Upper lobe of left lung (tissue), 4 donors: ENCODE measurements around the gene PRKCA.

Experiments used
- POLR2A ChIP-seq, 4 donors: fragments of 450-650 bp; IDR thresholded peaks; one replicate each; pipeline ENCODE4 v1.5.1; 2016 to 2017; ENCODE audit warnings: antibody characterized with exemption in 4 of 4, mild to moderate bottlenecking in 2 of 4
- POLR2AphosphoS5 ChIP-seq, 2 donors: sonication (generic); formaldehyde crosslinking; IDR thresholded peaks; one replicate each; pipeline ENCODE4 v1.5.1; 2017; ENCODE audit warnings: antibody characterized with exemption in 2 of 2
- TF ChIP-seq, protein P1 (sequence below), 6 experiments: fragments of 450-650 bp in 4 of 6; fragments of 200-600 bp in 2 of 6; sonication (generic) in 2 of 6; IDR thresholded peaks; one replicate each; pipeline ENCODE4 v1.5.1; 2016 to 2019; ENCODE audit warnings: antibody characterized with exemption in 6 of 6

- TF ChIP-seq, protein P1, sequence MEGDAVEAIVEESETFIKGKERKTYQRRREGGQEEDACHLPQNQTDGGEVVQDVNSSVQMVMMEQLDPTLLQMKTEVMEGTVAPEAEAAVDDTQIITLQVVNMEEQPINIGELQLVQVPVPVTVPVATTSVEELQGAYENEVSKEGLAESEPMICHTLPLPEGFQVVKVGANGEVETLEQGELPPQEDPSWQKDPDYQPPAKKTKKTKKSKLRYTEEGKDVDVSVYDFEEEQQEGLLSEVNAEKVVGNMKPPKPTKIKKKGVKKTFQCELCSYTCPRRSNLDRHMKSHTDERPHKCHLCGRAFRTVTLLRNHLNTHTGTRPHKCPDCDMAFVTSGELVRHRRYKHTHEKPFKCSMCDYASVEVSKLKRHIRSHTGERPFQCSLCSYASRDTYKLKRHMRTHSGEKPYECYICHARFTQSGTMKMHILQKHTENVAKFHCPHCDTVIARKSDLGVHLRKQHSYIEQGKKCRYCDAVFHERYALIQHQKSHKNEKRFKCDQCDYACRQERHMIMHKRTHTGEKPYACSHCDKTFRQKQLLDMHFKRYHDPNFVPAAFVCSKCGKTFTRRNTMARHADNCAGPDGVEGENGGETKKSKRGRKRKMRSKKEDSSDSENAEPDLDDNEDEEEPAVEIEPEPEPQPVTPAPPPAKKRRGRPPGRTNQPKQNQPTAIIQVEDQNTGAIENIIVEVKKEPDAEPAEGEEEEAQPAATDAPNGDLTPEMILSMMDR (IDR thresholded peaks at IDR 0.05): no peak
- TF ChIP-seq POLR2A (IDR thresholded peaks at IDR 0.05) (no peak), POLR2AphosphoS5 (IDR thresholded peaks at IDR 0.05) (no peak)
Observed at GRCh38 chr17:66375121-66375520, 72.7 kb downstream of the PRKCA start.
